HepG2 (cell line): ENCODE results near the gene CD300A. TPM values are rescaled to one million over a fixed set of nuclear protein-coding genes. Genes with fewer than 3 reads are reported as not detected.
A peak's percentile ranks its signal among the peaks of the same experiment; 100 is the strongest.

Experiments
- CAMTA2 ChIP-seq: sonication (generic); formaldehyde crosslinking; IDR thresholded peaks from 2 replicates; pipeline ENCODE4 v1.4.0; 2020; ENCODE audit warnings: mild to moderate bottlenecking, missing genetic modification reagents, borderline replicate concordance
- CHD4 ChIP-seq: fragments of 200-600 bp; sonication (generic); IDR thresholded peaks from 2 replicates; pipeline ENCODE4 v1.7.0; 2017; ENCODE audit warnings: mild to moderate bottlenecking, low read length, borderline replicate concordance
- ERF ChIP-seq: IDR thresholded peaks from 2 replicates; pipeline ENCODE4 v1.6.1; 2018; ENCODE audit warnings: missing biosample characterization, missing genetic modification reagents
- FOXA3 ChIP-seq: IDR thresholded peaks from 2 replicates; pipeline ENCODE4 v1.6.1; 2016; ENCODE audit warnings: missing genetic modification reagents, missing compliant biosample characterization
- HDAC1 ChIP-seq: sonication (generic); formaldehyde crosslinking; IDR thresholded peaks from 2 replicates; pipeline ENCODE4 v1.5.1; 2020; ENCODE audit warnings: mild to moderate bottlenecking, missing genetic modification reagents
- HDAC6 ChIP-seq: fragments of 200-600 bp; sonication (generic); IDR thresholded peaks from 2 replicates; pipeline ENCODE4 v1.7.0; 2017; ENCODE audit warnings: mild to moderate bottlenecking, antibody characterized with exemption, low read length, low read depth
- NAIF1 ChIP-seq: sonication (generic); formaldehyde crosslinking; IDR thresholded peaks from 2 replicates; pipeline ENCODE4 v1.5.0; 2020; ENCODE audit warnings: mild to moderate bottlenecking, missing genetic modification reagents, borderline replicate concordance
- SRF ChIP-seq: IDR thresholded peaks from 2 replicates; pipeline ENCODE4 v1.6.1; 2011; ENCODE audit warnings: mild to moderate bottlenecking, low read depth, low read length, moderate library complexity
- SSRP1 ChIP-seq: IDR thresholded peaks from 2 replicates; pipeline ENCODE4 v1.6.1; 2016; ENCODE audit warnings: control low read depth
- ZBTB3 ChIP-seq: sonication (generic); formaldehyde crosslinking; IDR thresholded peaks from 2 replicates; pipeline ENCODE4 v1.4.0; 2020; ENCODE audit warnings: low read depth, mild to moderate bottlenecking, moderate library complexity, missing genetic modification reagents, borderline replicate concordance
- ZMYM3 ChIP-seq: sonication (generic); formaldehyde crosslinking; IDR thresholded peaks from 2 replicates; pipeline ENCODE4 v1.5.1; 2020; ENCODE audit warnings: mild to moderate bottlenecking, missing genetic modification reagents
- ZNF569 ChIP-seq: sonication (generic); formaldehyde crosslinking; IDR thresholded peaks from 2 replicates; pipeline ENCODE4 v1.5.0; 2020; ENCODE audit warnings: mild to moderate bottlenecking, missing genetic modification reagents, moderate library complexity, borderline replicate concordance
- ZNF644 ChIP-seq: IDR thresholded peaks from 2 replicates; pipeline ENCODE4 v1.6.1; 2016; ENCODE audit warnings: low read depth
- ZNF761 ChIP-seq: sonication (generic); formaldehyde crosslinking; conservative IDR thresholded peaks from 2 replicates; pipeline ENCODE4 v1.4.0; 2020; ENCODE audit warnings: mild to moderate bottlenecking, missing genetic modification reagents
- ZNF768 ChIP-seq: sonication (generic); formaldehyde crosslinking; IDR thresholded peaks from 2 replicates; pipeline ENCODE4 v1.4.0; 2020; ENCODE audit warnings: missing genetic modification reagents
- ZSCAN12 ChIP-seq: sonication (generic); formaldehyde crosslinking; IDR thresholded peaks from 2 replicates; pipeline ENCODE4 v1.9.0; 2021; ENCODE audit warnings: mild to moderate bottlenecking, missing genetic modification reagents
- polyA plus RNA-seq, 8 experiments: library from polyadenylated mRNA; depleted of rRNA in 3 of 8; stranded (reverse) in 7 of 8; unstranded in 1 of 8; fragments of >200 nt; fragmentation: Illumina TruSeq in 4 of 8; extraction: Trizol in 4 of 8; gene quantifications; 2 replicates each; pipeline versions ENCODE4 v1.2.1 to v1.2.3, GENCODE V29; 2011 to 2016; ENCODE audit warnings: low read depth in 4 of 8, missing spikeins in 1 of 8, mixed read lengths in 1 of 8; ENCODE audit not compliant: insufficient read depth in 1 of 8
- total RNA-seq, 5 experiments: library from RNA; depleted of rRNA; stranded (reverse); fragments of >200 nt; fragmentation: Illumina TruSeq; extraction: Trizol; gene quantifications; 2 replicates each; pipeline ENCODE4 v1.2.3, GENCODE V29; 2016; ENCODE audit warnings: low read depth in 1 of 5
- TF ChIP-seq, protein P1 (sequence below): sonication (generic); formaldehyde crosslinking; IDR thresholded peaks from 2 replicates; pipeline ENCODE4 v1.4.0; 2020; ENCODE audit warnings: missing genetic modification reagents, borderline replicate concordance
- TF ChIP-seq, protein P2 (sequence below): sonication (generic); formaldehyde crosslinking; IDR thresholded peaks from 2 replicates; pipeline ENCODE4 v1.5.1; 2020; ENCODE audit warnings: missing genetic modification reagents, mild to moderate bottlenecking, borderline replicate concordance
- TF ChIP-seq, protein P3 (sequence below): sonication (generic); formaldehyde crosslinking; IDR thresholded peaks from 2 replicates; pipeline ENCODE4 v1.8.0; 2022; ENCODE audit warnings: missing genetic modification reagents, mild to moderate bottlenecking, borderline replicate concordance
- TF ChIP-seq, protein P4 (sequence below): sonication (generic); formaldehyde crosslinking; IDR thresholded peaks from 2 replicates; pipeline ENCODE4 v1.8.1; 2022; ENCODE audit warnings: mild to moderate bottlenecking, missing genetic modification reagents
- TF ChIP-seq, protein P5 (sequence below): sonication (generic); formaldehyde crosslinking; IDR thresholded peaks from 2 replicates; pipeline ENCODE4 v1.5.0; 2020; ENCODE audit warnings: missing genetic modification reagents

CD300A gene
- total and polyA plus RNA-seq, 2 of the 13 experiments (the other 11 are each of a cell fraction or from before 2014, with no cell fraction given) = not detected

DNA sequence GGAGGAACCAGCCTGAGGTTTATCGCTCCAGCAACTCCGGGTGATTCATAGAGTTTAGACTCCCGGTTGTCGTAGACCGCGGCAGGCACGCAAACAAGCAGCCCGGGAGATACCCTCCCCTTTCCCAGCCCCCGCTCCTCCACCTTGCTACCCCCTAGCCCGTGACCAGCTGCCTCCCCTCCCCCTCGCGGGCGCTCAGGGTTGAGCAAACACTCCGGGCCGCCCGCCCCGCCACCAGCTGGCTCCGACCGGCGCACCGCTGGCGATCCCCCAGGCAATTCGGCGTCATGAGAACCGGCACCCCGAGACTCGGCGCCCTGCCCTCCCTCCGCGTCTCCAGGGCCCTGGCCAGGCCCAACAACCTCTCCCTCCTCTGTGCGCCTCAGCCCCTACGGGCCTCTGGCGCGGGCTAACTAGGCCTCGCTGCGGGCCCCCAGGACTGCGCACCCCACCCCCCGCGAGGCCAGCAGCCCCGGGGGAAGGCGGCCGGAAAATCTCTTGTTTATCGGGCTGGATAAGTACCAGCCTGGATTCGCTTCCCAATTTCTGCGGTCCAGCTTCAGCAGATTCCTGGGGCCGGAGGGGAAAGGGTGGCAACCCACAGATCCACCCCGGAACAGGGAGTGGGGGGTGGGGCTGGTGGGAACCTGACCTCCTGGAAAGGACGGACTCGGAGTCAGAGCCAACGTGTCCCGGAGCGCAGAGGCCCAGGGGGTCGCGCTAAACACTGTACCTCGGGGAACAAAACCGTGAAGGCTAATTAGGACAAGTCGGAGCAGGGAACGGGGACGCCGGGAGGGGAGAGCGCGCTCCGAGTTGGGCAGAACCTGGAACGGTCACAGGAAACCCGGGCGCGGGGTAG is 35.5 kb upstream of the CD300A start (continued):
- TF ChIP-seq ZNF768 (CRISPR knock-in tag) (no peak; the same call in 1 of the 2 replicates), CHD4 (0 out of 2 replicates have a peak, but pooled peaks have one; percentile 37), ZBTB3 (CRISPR knock-in tag) (peak; percentile 57; the same call in 1 of the 2 replicates), ZMYM3 (CRISPR knock-in tag) (peak; percentile 76; the same call in 1 of the 2 replicates), CAMTA2 (CRISPR knock-in tag) (no peak), FOXA3 (CRISPR knock-in tag) (peak; percentile 78), SRF (no peak), ZNF569 (CRISPR knock-in tag) (no peak; the same call in 1 of the 2 replicates), ERF (CRISPR knock-in tag) (peak; percentile 68; the same call in 1 of the 2 replicates), SSRP1 (CRISPR knock-in tag) (peak; percentile 75; the same call in 1 of the 2 replicates), ZSCAN12 (CRISPR knock-in tag) (peak; percentile 29), HDAC1 (CRISPR knock-in tag) (peak; percentile 94), HDAC6 (no peak), NAIF1 (no peak), ZNF644 (CRISPR knock-in tag) (no peak), ZNF761 (CRISPR knock-in tag) (peak; percentile 30; the same call in 1 of the 2 replicates)
- TF ChIP-seq, protein P1, sequence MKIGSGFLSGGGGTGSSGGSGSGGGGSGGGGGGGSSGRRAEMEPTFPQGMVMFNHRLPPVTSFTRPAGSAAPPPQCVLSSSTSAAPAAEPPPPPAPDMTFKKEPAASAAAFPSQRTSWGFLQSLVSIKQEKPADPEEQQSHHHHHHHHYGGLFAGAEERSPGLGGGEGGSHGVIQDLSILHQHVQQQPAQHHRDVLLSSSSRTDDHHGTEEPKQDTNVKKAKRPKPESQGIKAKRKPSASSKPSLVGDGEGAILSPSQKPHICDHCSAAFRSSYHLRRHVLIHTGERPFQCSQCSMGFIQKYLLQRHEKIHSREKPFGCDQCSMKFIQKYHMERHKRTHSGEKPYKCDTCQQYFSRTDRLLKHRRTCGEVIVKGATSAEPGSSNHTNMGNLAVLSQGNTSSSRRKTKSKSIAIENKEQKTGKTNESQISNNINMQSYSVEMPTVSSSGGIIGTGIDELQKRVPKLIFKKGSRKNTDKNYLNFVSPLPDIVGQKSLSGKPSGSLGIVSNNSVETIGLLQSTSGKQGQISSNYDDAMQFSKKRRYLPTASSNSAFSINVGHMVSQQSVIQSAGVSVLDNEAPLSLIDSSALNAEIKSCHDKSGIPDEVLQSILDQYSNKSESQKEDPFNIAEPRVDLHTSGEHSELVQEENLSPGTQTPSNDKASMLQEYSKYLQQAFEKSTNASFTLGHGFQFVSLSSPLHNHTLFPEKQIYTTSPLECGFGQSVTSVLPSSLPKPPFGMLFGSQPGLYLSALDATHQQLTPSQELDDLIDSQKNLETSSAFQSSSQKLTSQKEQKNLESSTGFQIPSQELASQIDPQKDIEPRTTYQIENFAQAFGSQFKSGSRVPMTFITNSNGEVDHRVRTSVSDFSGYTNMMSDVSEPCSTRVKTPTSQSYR (CRISPR knock-in tag) = peak; percentile 96
- TF ChIP-seq, protein P2, sequence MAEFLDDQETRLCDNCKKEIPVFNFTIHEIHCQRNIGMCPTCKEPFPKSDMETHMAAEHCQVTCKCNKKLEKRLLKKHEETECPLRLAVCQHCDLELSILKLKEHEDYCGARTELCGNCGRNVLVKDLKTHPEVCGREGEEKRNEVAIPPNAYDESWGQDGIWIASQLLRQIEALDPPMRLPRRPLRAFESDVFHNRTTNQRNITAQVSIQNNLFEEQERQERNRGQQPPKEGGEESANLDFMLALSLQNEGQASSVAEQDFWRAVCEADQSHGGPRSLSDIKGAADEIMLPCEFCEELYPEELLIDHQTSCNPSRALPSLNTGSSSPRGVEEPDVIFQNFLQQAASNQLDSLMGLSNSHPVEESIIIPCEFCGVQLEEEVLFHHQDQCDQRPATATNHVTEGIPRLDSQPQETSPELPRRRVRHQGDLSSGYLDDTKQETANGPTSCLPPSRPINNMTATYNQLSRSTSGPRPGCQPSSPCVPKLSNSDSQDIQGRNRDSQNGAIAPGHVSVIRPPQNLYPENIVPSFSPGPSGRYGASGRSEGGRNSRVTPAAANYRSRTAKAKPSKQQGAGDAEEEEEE (CRISPR knock-in tag) = peak; percentile 21; the same call in 1 of the 2 replicates
- TF ChIP-seq, protein P3, sequence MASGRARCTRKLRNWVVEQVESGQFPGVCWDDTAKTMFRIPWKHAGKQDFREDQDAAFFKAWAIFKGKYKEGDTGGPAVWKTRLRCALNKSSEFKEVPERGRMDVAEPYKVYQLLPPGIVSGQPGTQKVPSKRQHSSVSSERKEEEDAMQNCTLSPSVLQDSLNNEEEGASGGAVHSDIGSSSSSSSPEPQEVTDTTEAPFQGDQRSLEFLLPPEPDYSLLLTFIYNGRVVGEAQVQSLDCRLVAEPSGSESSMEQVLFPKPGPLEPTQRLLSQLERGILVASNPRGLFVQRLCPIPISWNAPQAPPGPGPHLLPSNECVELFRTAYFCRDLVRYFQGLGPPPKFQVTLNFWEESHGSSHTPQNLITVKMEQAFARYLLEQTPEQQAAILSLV = 0 out of 2 replicates have a peak, but pooled peaks have one; percentile 20
- TF ChIP-seq, protein P4, sequence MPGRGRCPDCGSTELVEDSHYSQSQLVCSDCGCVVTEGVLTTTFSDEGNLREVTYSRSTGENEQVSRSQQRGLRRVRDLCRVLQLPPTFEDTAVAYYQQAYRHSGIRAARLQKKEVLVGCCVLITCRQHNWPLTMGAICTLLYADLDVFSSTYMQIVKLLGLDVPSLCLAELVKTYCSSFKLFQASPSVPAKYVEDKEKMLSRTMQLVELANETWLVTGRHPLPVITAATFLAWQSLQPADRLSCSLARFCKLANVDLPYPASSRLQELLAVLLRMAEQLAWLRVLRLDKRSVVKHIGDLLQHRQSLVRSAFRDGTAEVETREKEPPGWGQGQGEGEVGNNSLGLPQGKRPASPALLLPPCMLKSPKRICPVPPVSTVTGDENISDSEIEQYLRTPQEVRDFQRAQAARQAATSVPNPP (CRISPR knock-in tag) = peak; percentile 80; the same call in 1 of the 2 replicates
- TF ChIP-seq, protein P5, sequence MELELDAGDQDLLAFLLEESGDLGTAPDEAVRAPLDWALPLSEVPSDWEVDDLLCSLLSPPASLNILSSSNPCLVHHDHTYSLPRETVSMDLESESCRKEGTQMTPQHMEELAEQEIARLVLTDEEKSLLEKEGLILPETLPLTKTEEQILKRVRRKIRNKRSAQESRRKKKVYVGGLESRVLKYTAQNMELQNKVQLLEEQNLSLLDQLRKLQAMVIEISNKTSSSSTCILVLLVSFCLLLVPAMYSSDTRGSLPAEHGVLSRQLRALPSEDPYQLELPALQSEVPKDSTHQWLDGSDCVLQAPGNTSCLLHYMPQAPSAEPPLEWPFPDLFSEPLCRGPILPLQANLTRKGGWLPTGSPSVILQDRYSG = peak; percentile 78
